Chondrocyte (in vitro differentiated cells): ENCODE data around the gene FBXL17. TPM values are rescaled to one million over a fixed set of nuclear protein-coding genes. Genes with fewer than 3 reads are reported as not detected.

ENCODE experiments used
- DNase-seq: peaks from one replicate; pipeline ENCODE4 v3.0.0; 2021; ENCODE audit warnings: mixed read lengths, low spot score
- H3K27ac Mint-ChIP-seq: one replicate; pipeline ENCODE4 v1.8.0; 2021; ENCODE audit warnings: mild to moderate bottlenecking, moderate library complexity, mixed read lengths; ENCODE audit not compliant: unreplicated experiment
- H3K27me3 Mint-ChIP-seq: 2 replicates; pipeline ENCODE4 v1.8.0; 2021; ENCODE audit warnings: low read depth, mixed read lengths
- H3K36me3 Mint-ChIP-seq: 2 replicates; pipeline ENCODE4 v1.8.0; 2021; ENCODE audit warnings: low read depth, mixed read lengths
- H3K4me1 Mint-ChIP-seq: 2 replicates; pipeline ENCODE4 v1.8.0; 2021; ENCODE audit warnings: low read depth, mild to moderate bottlenecking, mixed read lengths
- H3K4me3 Mint-ChIP-seq: one replicate; pipeline ENCODE4 v1.8.0; 2021; ENCODE audit warnings: mild to moderate bottlenecking, moderate library complexity, mixed read lengths; ENCODE audit not compliant: unreplicated experiment
- H3K9me3 Mint-ChIP-seq: 2 replicates; pipeline ENCODE4 v1.8.0; 2021; ENCODE audit warnings: low read depth, mixed read lengths
- CTCF ChIP-seq: fragments of 200-600 bp; sonication (generic); IDR thresholded peaks from 2 replicates; pipeline ENCODE4 v1.5.0; 2021; ENCODE audit warnings: antibody characterized with exemption, mild to moderate bottlenecking, moderate library complexity
- total RNA-seq: library from RNA; stranded (reverse); gene quantifications from 3 replicates; pipeline ENCODE4 v1.2.1, GENCODE V29; 2021

FBXL17 gene
- total RNA-seq, 1 donor from 2014 or later, result 15.3 TPM

- Mint-ChIP-seq H3K4me1 (peaks cover 6% of the 10 kb centered on the region), H3K36me3 (no peaks in the 10 kb centered on the region), H3K27ac (no peak overlapping the region), H3K4me3 (no peak overlapping the region), H3K9me3 (no peaks in the 10 kb centered on the region), H3K27me3 (no peaks in the 10 kb centered on the region)
- DNase-seq, result no peak
- no peak for TF ChIP-seq CTCF
Observed at GRCh38 chr5:107930092-107930491, 451.8 kb downstream of the FBXL17 start.

GRCh38 chr5:107929080-107929479 is 452.8 kb downstream of the FBXL17 start:
- no peaks in the 10 kb centered on the region for H3K36me3 Mint-ChIP-seq
- H3K27me3 Mint-ChIP-seq, result no peaks in the 10 kb centered on the region
- H3K27ac Mint-ChIP-seq, result no peak overlapping the region
- TF ChIP-seq CTCF, result no peak
- no peak overlapping the region for H3K4me3 Mint-ChIP-seq
- DNase-seq, result no peak
- peaks cover 6% of the 10 kb centered on the region for H3K4me1 Mint-ChIP-seq
- H3K9me3 Mint-ChIP-seq, result no peaks in the 10 kb centered on the region

GRCh38 chr5:107926121-107926520 is 455.8 kb downstream of the FBXL17 start:
- no peaks in the 10 kb centered on the region for H3K27me3 Mint-ChIP-seq
- no peak for TF ChIP-seq CTCF
- H3K36me3 Mint-ChIP-seq, result no peaks in the 10 kb centered on the region
- H3K4me1 Mint-ChIP-seq, result peaks cover 6% of the 10 kb centered on the region
- no peak for DNase-seq
- H3K4me3 Mint-ChIP-seq, result no peak overlapping the region
- H3K9me3 Mint-ChIP-seq, result no peaks in the 10 kb centered on the region
- H3K27ac Mint-ChIP-seq, result no peak overlapping the region

GRCh38 chr5:107925200-107925599 is 456.7 kb downstream of the FBXL17 start:
- no peak for DNase-seq
- peaks cover 6% of the 10 kb centered on the region for H3K4me1 Mint-ChIP-seq
- H3K4me3 Mint-ChIP-seq, result no peak overlapping the region
- no peaks in the 10 kb centered on the region for H3K9me3 Mint-ChIP-seq
- TF ChIP-seq CTCF, result no peak
- no peaks in the 10 kb centered on the region for H3K27me3 Mint-ChIP-seq
- no peaks in the 10 kb centered on the region for H3K36me3 Mint-ChIP-seq
- no peak overlapping the region for H3K27ac Mint-ChIP-seq

GRCh38 chr5:107919969-107920368 is 461.9 kb downstream of the FBXL17 start:
- H3K9me3 Mint-ChIP-seq, result no peaks in the 10 kb centered on the region
- no peaks in the 10 kb centered on the region for H3K36me3 Mint-ChIP-seq
- no peak for DNase-seq
- no peak overlapping the region for H3K4me3 Mint-ChIP-seq
- no peaks in the 10 kb centered on the region for H3K27me3 Mint-ChIP-seq
- H3K4me1 Mint-ChIP-seq, result no peaks in the 10 kb centered on the region
- no peak overlapping the region for H3K27ac Mint-ChIP-seq
- TF ChIP-seq CTCF, result no peak
